ENCODE results near the gene ANKRD6.
A peak's percentile ranks its signal among the peaks of the same experiment; 100 is the strongest.
"Not testable (repeated sequence)": the region's sequence is repeated elsewhere in the genome, so short reads cannot be mapped to it uniquely, and the experiment has no call there.

The ANKRD6 gene

GRCh38 chr6:89432875-89433251 is at the start of gene ANKRD6:
ANKRD6 (plus strand) TSS chr6:89433152; CDS start chr6:89566977, 133,825 bp downstream.
- peak; percentile 76 to 79 for DNase-seq (ENCODE audit: low read depth in 2 of 2)

- DNase-seq (ENCODE audit: low read depth in 2 of 2), result no peak
These were observed 47.7 kb upstream of the ANKRD6 start for GRCh38 chr6:89385156-89385667.

- no peak for DNase-seq (ENCODE audit: low read depth in 2 of 2)
These were observed 47.1 kb upstream of the ANKRD6 start for GRCh38 chr6:89385846-89386245.

- DNase-seq (ENCODE audit: low read depth in 2 of 2), result no peak
These were observed 45.9 kb upstream of the ANKRD6 start for GRCh38 chr6:89386917-89387491.

GRCh38 chr6:89387516-89388201 is 45.3 kb upstream of the ANKRD6 start:
- no peak for DNase-seq (ENCODE audit: low read depth in 2 of 2)

- DNase-seq (ENCODE audit: low read depth in 2 of 2), result no peak
These were observed 44.1 kb upstream of the ANKRD6 start for GRCh38 chr6:89388846-89389245.

- no peak for DNase-seq (ENCODE audit: low read depth in 2 of 2)
These were observed 40.1 kb upstream of the ANKRD6 start for GRCh38 chr6:89392823-89393222.

GRCh38 chr6:89393659-89394058 is 39.3 kb upstream of the ANKRD6 start:
- no peak for DNase-seq (ENCODE audit: low read depth in 2 of 2)

- DNase-seq (ENCODE audit: low read depth in 2 of 2), result not testable (repeated sequence)
These were observed 35.1 kb upstream of the ANKRD6 start for GRCh38 chr6:89397884-89398283.

- DNase-seq (ENCODE audit: low read depth in 2 of 2), result no peak
These were observed 34.0 kb upstream of the ANKRD6 start for GRCh38 chr6:89398762-89399525.

GRCh38 chr6:89400050-89400449 is 32.9 kb upstream of the ANKRD6 start:
- DNase-seq (ENCODE audit: low read depth in 2 of 2), result no peak

GRCh38 chr6:89400912-89401399 is 32.0 kb upstream of the ANKRD6 start:
- no peak for DNase-seq (ENCODE audit: low read depth in 2 of 2)

- no peak for DNase-seq (ENCODE audit: low read depth in 2 of 2)
These were observed 30.2 kb upstream of the ANKRD6 start for GRCh38 chr6:89402776-89403175.

GRCh38 chr6:89404512-89404911 is 28.4 kb upstream of the ANKRD6 start:
- no peak for DNase-seq (ENCODE audit: low read depth in 2 of 2)

- DNase-seq (ENCODE audit: low read depth in 2 of 2), result no peak
These were observed 26.8 kb upstream of the ANKRD6 start for GRCh38 chr6:89406141-89406540.

- no peak for DNase-seq (ENCODE audit: low read depth in 2 of 2)
These were observed 23.4 kb upstream of the ANKRD6 start for GRCh38 chr6:89409461-89410035.

- DNase-seq (ENCODE audit: low read depth in 2 of 2), result no peak
These were observed 22.7 kb upstream of the ANKRD6 start for GRCh38 chr6:89410231-89410761.

- DNase-seq (ENCODE audit: low read depth in 2 of 2), result no peak
These were observed 22.2 kb upstream of the ANKRD6 start for GRCh38 chr6:89410788-89411144.

GRCh38 chr6:89411145-89412070 is 21.5 kb upstream of the ANKRD6 start:
- peak in 1 of 2 donors; percentile 17 for DNase-seq (ENCODE audit: low read depth in 2 of 2)

- DNase-seq (ENCODE audit: low read depth in 2 of 2), result peak in 1 of 2 donors; percentile 43
These were observed 20.6 kb upstream of the ANKRD6 start, which contains the start of gene RRAGD for GRCh38 chr6:89412071-89413005. RRAGD (minus strand) TSS chr6:89412273; CDS start chr6:89411993, 280 bp downstream.
